Hepatocyte (in vitro differentiated cells): Measurements from ENCODE around the gene IL1RN.

Experiments used
- CTCF ChIP-seq: fragments of 200-600 bp; sonication (generic); IDR thresholded peaks from 2 replicates; pipeline ENCODE4 v1.5.1; 2016; ENCODE audit warnings: antibody characterized with exemption, mild to moderate bottlenecking; ENCODE audit not compliant: poor library complexity
- EZH2 ChIP-seq: fragments of 200-600 bp; sonication (generic); IDR thresholded peaks from 2 replicates; pipeline ENCODE4 v1.6.1; 2016; ENCODE audit warnings: antibody characterized with exemption, mild to moderate bottlenecking, borderline replicate concordance
- EZH2phosphoT487 ChIP-seq: fragments of 200-600 bp; sonication (generic); IDR thresholded peaks from one replicate; pipeline ENCODE4 v1.6.1; 2018; ENCODE audit warnings: antibody characterized with exemption, mild to moderate bottlenecking, low read depth, moderate library complexity; ENCODE audit not compliant: unreplicated experiment, severe bottlenecking

- no peak for TF ChIP-seq CTCF
- TF ChIP-seq EZH2: no peak
- TF ChIP-seq EZH2phosphoT487: no peak
Measured at GRCh38 chr2:113112441-113112840, 15.0 kb upstream of the IL1RN start.
